Fibroblast of lung (primary cell): ENCODE data around the gene EXOC3L2. TPM values are rescaled to one million over a fixed set of nuclear protein-coding genes. Genes with fewer than 3 reads are reported as not detected.
A peak's percentile ranks its signal among the peaks of the same experiment; 100 is the strongest.

Experiments
- DNase-seq, 2 donors: peaks; one replicate each; pipeline versions ENCODE4 v3.0.0 to v3.0.0-alpha.2; 2010; ENCODE audit warnings: low read depth in 2 of 2
- H2AFZ ChIP-seq: 2 replicates; pipeline ENCODE4 v1.5.1; 2012; ENCODE audit warnings: low read length, control low read depth, inconsistent platforms
- H3K27ac ChIP-seq: 2 replicates; pipeline ENCODE4 v1.5.1; 2011; ENCODE audit warnings: low read length, control low read depth; ENCODE audit not compliant: insufficient read depth
- H3K27me3 ChIP-seq: 2 replicates; pipeline ENCODE4 v1.5.1; 2011; ENCODE audit warnings: mild to moderate bottlenecking, low read length; ENCODE audit not compliant: control insufficient read depth, insufficient read depth
- H3K36me3 ChIP-seq: 2 replicates; pipeline ENCODE4 v1.5.1; 2011; ENCODE audit warnings: low read length; ENCODE audit not compliant: control insufficient read depth, insufficient read depth
- H3K4me1 ChIP-seq: 2 replicates; pipeline ENCODE4 v1.5.1; 2011; ENCODE audit warnings: low read length; ENCODE audit not compliant: control insufficient read depth, insufficient read depth; ENCODE audit errors: extremely low read depth
- H3K4me2 ChIP-seq: 2 replicates; pipeline ENCODE4 v1.5.1; 2011; ENCODE audit warnings: low read length, control low read depth; ENCODE audit not compliant: insufficient read depth; ENCODE audit errors: extremely low read depth
- H3K4me3 ChIP-seq, 4 experiments: fragments of 200-600 bp in 1 of 4; sonication (generic) in 1 of 4; replicated peaks in 1 of 4; 2 replicates each; pipeline ENCODE4 v1.5.1; 2011 to 2016; ENCODE audit warnings: low read length in 4 of 4, low read depth in 3 of 4, mild to moderate bottlenecking in 3 of 4, control low read depth in 2 of 4, inconsistent platforms in 1 of 4, mixed read lengths in 1 of 4; ENCODE audit not compliant: insufficient read depth in 1 of 4; ENCODE audit errors: control extremely low read depth in 1 of 4
- H3K79me2 ChIP-seq: 2 replicates; pipeline ENCODE4 v1.5.1; 2012; ENCODE audit warnings: mild to moderate bottlenecking, low read length, inconsistent platforms; ENCODE audit not compliant: control insufficient read depth, insufficient read depth
- H3K9ac ChIP-seq: 2 replicates; pipeline ENCODE4 v1.5.1; 2011; ENCODE audit warnings: mild to moderate bottlenecking, low read length, control low read depth; ENCODE audit not compliant: insufficient read depth
- H3K9me3 ChIP-seq: 2 replicates; pipeline ENCODE4 v1.5.1; 2012; ENCODE audit warnings: low read depth, low read length; ENCODE audit not compliant: control insufficient read depth, insufficient read depth
- H4K20me1 ChIP-seq: 2 replicates; pipeline ENCODE4 v1.5.1; 2011; ENCODE audit warnings: low read length; ENCODE audit not compliant: control insufficient read depth, insufficient read depth; ENCODE audit errors: extremely low read depth
- CTCF ChIP-seq, 2 donors: IDR thresholded peaks in 1 of 2; conservative IDR thresholded peaks in 1 of 2; 1 replicate in 1 of 2; 2 replicates in 1 of 2; pipeline ENCODE4 v1.5.1; 2011 to 2012; ENCODE audit warnings: low read length in 2 of 2, control low read depth in 1 of 2, inconsistent platforms in 1 of 2, low read depth in 1 of 2, mild to moderate bottlenecking in 1 of 2
- EZH2 ChIP-seq: IDR thresholded peaks from 2 replicates; pipeline ENCODE4 v1.5.1; 2012; ENCODE audit warnings: low read length, control low read depth, mild to moderate bottlenecking; ENCODE audit errors: missing control alignments
- polyA plus RNA-seq, 2 donors: library from polyadenylated mRNA; depleted of rRNA in 1 of 2; stranded (reverse) in 1 of 2; unstranded in 1 of 2; fragments of >200 nt; gene quantifications; 2 replicates each; pipeline ENCODE4 v1.2.1, GENCODE V29; 2011 to 2012; ENCODE audit warnings: missing spikeins in 1 of 2
- total RNA-seq: library from RNA; depleted of rRNA; stranded (reverse); fragments of >200 nt; gene quantifications from 2 replicates; pipeline ENCODE4 v1.2.1, GENCODE V29; 2014

The EXOC3L2 gene
- total and polyA plus RNA-seq, 2 donors (not counting 1 experiment from before 2014, with no cell fraction given) = not detected

GRCh38 chr19:45250216-45250831 is 5.1 kb upstream of the EXOC3L2 start:
- no peak overlapping the region for H3K27ac ChIP-seq

GRCh38 chr19:45249261-45250033 is 4.2 kb upstream of the EXOC3L2 start:
- Histone ChIP-seq H3K4me3 (no peak overlapping the region), H2AFZ (no peak overlapping the region), H3K9ac (no peak overlapping the region), H3K27ac (no peak overlapping the region), H3K4me1 (peaks cover 2% of the 10 kb centered on the region), H3K27me3 (no peaks in the 10 kb centered on the region), H3K36me3 (no peaks in the 10 kb centered on the region), H3K79me2 (peaks cover 16% of the 10 kb centered on the region), H3K4me2 (no peak overlapping the region), H4K20me1 (no peaks in the 10 kb centered on the region), H3K9me3 (no peaks in the 10 kb centered on the region)
- TF ChIP-seq EZH2 (no peak), CTCF (conservative IDR thresholded peaks at IDR 0.05 in 1 of 2, IDR thresholded peaks at IDR 0.05 in 1 of 2; ENCODE audit: low read depth in 1 of 2, low read length in 2 of 2) (no peak)
- DNase-seq = no peak

More at GRCh38 chr19:45250216-45250831, 5.1 kb upstream of the EXOC3L2 start:
- H3K9ac ChIP-seq = no peak overlapping the region
- H3K4me1 ChIP-seq = peaks cover 2% of the 10 kb centered on the region
- no peaks in the 10 kb centered on the region for H3K36me3 ChIP-seq
- H3K27me3 ChIP-seq = no peaks in the 10 kb centered on the region
- peak overlapping the region; percentile 74 for H2AFZ ChIP-seq
- no peak for TF ChIP-seq CTCF (conservative IDR thresholded peaks at IDR 0.05 in 1 of 2, IDR thresholded peaks at IDR 0.05 in 1 of 2; ENCODE audit: low read depth in 1 of 2, low read length in 2 of 2)
- no peak for TF ChIP-seq EZH2
- H4K20me1 ChIP-seq = no peaks in the 10 kb centered on the region
- DNase-seq = no peak
- H3K4me2 ChIP-seq = peak overlapping the region; percentile 85
- peaks cover 20% of the 10 kb centered on the region for H3K79me2 ChIP-seq
- no peaks in the 10 kb centered on the region for H3K9me3 ChIP-seq
- H3K4me3 ChIP-seq = peak overlapping the region; percentile 39 to 80 (median 62)

- no peak for TF ChIP-seq CTCF (conservative IDR thresholded peaks at IDR 0.05 in 1 of 2, IDR thresholded peaks at IDR 0.05 in 1 of 2; ENCODE audit: low read depth in 1 of 2, low read length in 2 of 2)
- TF ChIP-seq EZH2 = no peak
- no peak overlapping the region for H3K4me2 ChIP-seq
- H3K4me1 ChIP-seq = no peaks in the 10 kb centered on the region
- H3K4me3 ChIP-seq = no peak overlapping the region
- H3K36me3 ChIP-seq = no peaks in the 10 kb centered on the region
- no peak overlapping the region for H3K27ac ChIP-seq
- no peak for DNase-seq
- H4K20me1 ChIP-seq = no peaks in the 10 kb centered on the region
- H3K9me3 ChIP-seq = no peaks in the 10 kb centered on the region
- H3K27me3 ChIP-seq = no peaks in the 10 kb centered on the region
- H3K79me2 ChIP-seq = peaks cover 3% of the 10 kb centered on the region
- H2AFZ ChIP-seq = no peak overlapping the region
- no peak overlapping the region for H3K9ac ChIP-seq
Observed at GRCh38 chr19:45247136-45247535, 1.9 kb upstream of the EXOC3L2 start.
